OCI-LY7 (cell line): Measurements from ENCODE around the gene CCNJ. TPM values are rescaled to one million over a fixed set of nuclear protein-coding genes. Genes with fewer than 3 reads are reported as not detected.
"Not testable (repeated sequence)": the region's sequence is repeated elsewhere in the genome, so short reads cannot be mapped to it uniquely, and the experiment has no call there.

Experiments used
- BruUV-seq: library from RNA; stranded (reverse); fragments of 400-500 nt; replicated peaks from 2 replicates; lab custom pipeline; 2021; lab: Mats Ljungman, UMichigan
- CTCF ChIA-PET: fragments of 300-600 bp; sonication (Branson Sonifier 250); formaldehyde crosslinking; loops from one replicate; lab custom pipeline; 2022; ENCODE audit warnings: antibody characterized with exemption; ENCODE audit not compliant: unreplicated experiment; lab: Charles Lee
- POLR2A ChIA-PET: fragments of 300-600 bp; sonication (Branson Sonifier 250); formaldehyde crosslinking; loops from one replicate; lab custom pipeline; 2022; ENCODE audit warnings: antibody characterized with exemption; lab: Charles Lee
- DNase-seq: peaks from one replicate; pipeline ENCODE4 v3.0.0-alpha.2; 2015; ENCODE audit warnings: low spot score
- H2AFZ ChIP-seq: fragments of 200-600 bp; sonication (generic), shearing (Covaris generic); 2 replicates; pipeline ENCODE4 v1.6.1; 2014; ENCODE audit warnings: mild to moderate bottlenecking, antibody characterized with exemption, low read length, moderate library complexity
- H3K27ac ChIP-seq: fragments of 200-600 bp; sonication (generic); 2 replicates; pipeline ENCODE4 v1.5.1; 2014; ENCODE audit warnings: mixed run types, low read depth, mild to moderate bottlenecking, moderate library complexity, low read length, inconsistent platforms; ENCODE audit not compliant: poor library complexity, severe bottlenecking
- H3K36me3 ChIP-seq: fragments of 200-600 bp; sonication (generic); 2 replicates; pipeline ENCODE4 v1.6.1; 2014; ENCODE audit warnings: mild to moderate bottlenecking, antibody characterized with exemption, low read length, moderate library complexity, mixed read lengths; ENCODE audit not compliant: insufficient read depth
- H3K4me1 ChIP-seq: fragments of 200-600 bp; sonication (generic); 2 replicates; pipeline ENCODE4 v1.5.1; 2014; ENCODE audit warnings: mild to moderate bottlenecking, low read length; ENCODE audit not compliant: insufficient read depth, poor library complexity, severe bottlenecking
- H3K4me2 ChIP-seq: fragments of 200-600 bp; sonication (generic); 2 replicates; pipeline ENCODE4 v1.6.1; 2014; ENCODE audit warnings: mild to moderate bottlenecking, low read length
- H3K4me3 ChIP-seq: fragments of 200-600 bp; sonication (generic); 2 replicates; pipeline ENCODE4 v1.5.1; 2014; ENCODE audit warnings: mild to moderate bottlenecking, low read depth, low read length; ENCODE audit not compliant: poor library complexity, severe bottlenecking
- H3K79me2 ChIP-seq: fragments of 200-600 bp; sonication (generic); 2 replicates; pipeline ENCODE4 v1.6.1; 2016; ENCODE audit warnings: low read depth, mild to moderate bottlenecking, low read length, moderate library complexity, mixed read lengths; ENCODE audit not compliant: insufficient read depth
- H3K9me2 ChIP-seq: fragments of 200-600 bp; sonication (generic); 2 replicates; pipeline ENCODE4 v1.6.1; 2016; ENCODE audit warnings: mild to moderate bottlenecking, low read length, mixed read lengths; ENCODE audit not compliant: insufficient read depth
- H3K9me3 ChIP-seq: fragments of 200-600 bp; sonication (generic); 2 replicates; pipeline ENCODE4 v1.6.1; 2014; ENCODE audit warnings: mild to moderate bottlenecking, mixed run types, low read length, mixed read lengths
- H4K20me1 ChIP-seq: fragments of 200-600 bp; sonication (generic); 2 replicates; pipeline ENCODE4 v1.6.1; 2014; ENCODE audit warnings: mild to moderate bottlenecking, antibody characterized with exemption, low read length, moderate library complexity, mixed read lengths; ENCODE audit not compliant: insufficient read depth
- CTCF ChIP-seq: fragments of 200-600 bp; sonication (generic); conservative IDR thresholded peaks from 2 replicates; pipeline ENCODE4 v1.5.1; 2014; ENCODE audit warnings: mild to moderate bottlenecking, antibody characterized with exemption, low read length, moderate library complexity, mixed read lengths
- EZH2phosphoT487 ChIP-seq: fragments of 200-600 bp; sonication (generic); IDR thresholded peaks from 2 replicates; pipeline ENCODE4 v1.6.1; 2018; ENCODE audit warnings: low read depth, borderline replicate concordance, mild to moderate bottlenecking, mixed run types, antibody characterized with exemption, low read length, moderate library complexity, mixed read lengths
- intact Hi-C: fragments of 100-400 bp; cut with micrococcal nuclease; formaldehyde crosslinking; loops from one replicate; pipeline ENCODE4 v1.10.0; 2022; ENCODE audit not compliant: unreplicated experiment
- total RNA-seq, 2 experiments: library from RNA; depleted of rRNA in 1 of 2; stranded (reverse); fragments of >200 nt in 1 of 2; shearing (Covaris generic) in 1 of 2; gene quantifications; 2 replicates each; pipeline ENCODE4 v1.2.3, GENCODE V29; 2014 to 2022

The CCNJ gene
- total RNA-seq, 2 experiments from 2014 or later, result 8.2 to 13.3 TPM

- H3K9me3 ChIP-seq, result no peaks in the 10 kb centered on the region
- no peak overlapping the region for H2AFZ ChIP-seq
- peaks cover 30% of the 10 kb centered on the region for H3K4me1 ChIP-seq
- POLR2A ChIA-PET, result interaction anchor here (0.5 to 0.7 kb wide), 2 partner anchors 14 to 398 kb away, joined by 3 to 7 read pairs; no protein-coding TSS in a partner anchor
- no TSS peak for BruUV-seq
- CTCF ChIA-PET, result interaction anchor here (0.6 to 1.1 kb wide), 2 partner anchors 246 to 293 kb away, joined by 4 read pairs; no protein-coding TSS in a partner anchor
- peaks cover 51% of the 10 kb centered on the region for H3K36me3 ChIP-seq
- peaks cover 45% of the 10 kb centered on the region; the same call in 1 of the 2 replicates for H3K79me2 ChIP-seq
- intact Hi-C loops, result no loop called here
- TF ChIP-seq EZH2phosphoT487, result no peak
- no peak for TF ChIP-seq CTCF
- H3K4me2 ChIP-seq, result peak overlapping the region; percentile 82
- no peak for DNase-seq
- no peaks in the 10 kb centered on the region; the same call in 1 of the 2 replicates for H4K20me1 ChIP-seq
- no peak overlapping the region for H3K27ac ChIP-seq
- no peaks in the 10 kb centered on the region for H3K9me2 ChIP-seq
- H3K4me3 ChIP-seq, result no peak overlapping the region
Measured at GRCh38 chr10:96046546-96046945, 3.2 kb downstream of the CCNJ start.

- peaks cover 56% of the 10 kb centered on the region for H3K36me3 ChIP-seq
- peaks cover 51% of the 10 kb centered on the region; the same call in 1 of the 2 replicates for H3K79me2 ChIP-seq
- TF ChIP-seq EZH2phosphoT487, result no peak
- peak; percentile 63 for TF ChIP-seq CTCF
- ChIA-PET CTCF (interaction anchor here (0.6 to 1.1 kb wide), 2 partner anchors 13 to 245 kb away, joined by 3 to 4 read pairs; no protein-coding TSS in a partner anchor), POLR2A (interaction anchor here (0.5 to 0.7 kb wide), 2 partner anchors 13 to 399 kb away, joined by 3 to 7 read pairs; no protein-coding TSS in a partner anchor)
- no peaks in the 10 kb centered on the region; the same call in 1 of the 2 replicates for H4K20me1 ChIP-seq
- H3K4me2 ChIP-seq, result no peak overlapping the region; the same call in 1 of the 2 replicates
- H3K4me3 ChIP-seq, result no peak overlapping the region
- no peak overlapping the region for H3K27ac ChIP-seq
- intact Hi-C loops, result no loop called here
- no peaks in the 10 kb centered on the region for H3K9me3 ChIP-seq
- no TSS peak for BruUV-seq
- H3K4me1 ChIP-seq, result peaks cover 30% of the 10 kb centered on the region
- no peak overlapping the region for H2AFZ ChIP-seq
- no peaks in the 10 kb centered on the region for H3K9me2 ChIP-seq
- DNase-seq, result peak; percentile 18
Measured at GRCh38 chr10:96047004-96047649, 3.7 kb downstream of the CCNJ start.

GRCh38 chr10:96047925-96048324, 4.5 kb downstream of the CCNJ start:
- H3K9me2 ChIP-seq, DNase-seq, H3K27ac ChIP-seq, BruUV-seq, intact Hi-C loops, H3K4me2 ChIP-seq, H4K20me1 ChIP-seq, H3K4me3 ChIP-seq, H3K9me3 ChIP-seq, H2AFZ ChIP-seq: not testable (repeated sequence)
- H3K36me3 ChIP-seq, result peaks cover 64% of the 10 kb centered on the region
- peaks cover 52% of the 10 kb centered on the region; the same call in 1 of the 2 replicates for H3K79me2 ChIP-seq
- POLR2A ChIA-PET, result interaction anchor here (0.6 kb wide), 1 partner anchor 177 kb away, joined by 3 read pairs; no protein-coding TSS in a partner anchor
- CTCF ChIA-PET, result interaction anchor here (0.6 kb wide), 1 partner anchor 14 kb away, joined by 3 read pairs; no protein-coding TSS in a partner anchor
- peaks cover 24% of the 10 kb centered on the region for H3K4me1 ChIP-seq
